Right renal pelvis (tissue), 4 donors: Measurements from ENCODE around the gene MCRIP2. TPM values are rescaled to one million over a fixed set of nuclear protein-coding genes. Genes with fewer than 3 reads are reported as not detected.
A peak's percentile ranks its signal among the peaks of the same experiment; 100 is the strongest.

Experiments used
- DNase-seq, 4 donors: peaks; one replicate each; pipeline ENCODE4 v3.0.0-alpha.2; 2013; ENCODE audit warnings: low read depth in 4 of 4, low spot score in 3 of 4, missing footprints in 1 of 4
- polyA plus RNA-seq, 4 donors: library from polyadenylated mRNA; unstranded; fragments of 120-200 nt; gene quantifications; one replicate each; pipeline ENCODE4 v1.2.1, GENCODE V29; 2013; ENCODE audit not compliant: insufficient read length in 4 of 4

MCRIP2 gene
- polyA plus RNA-seq, 4 donors = 15.4 to 28.0 (median 17.3) TPM

DNA sequence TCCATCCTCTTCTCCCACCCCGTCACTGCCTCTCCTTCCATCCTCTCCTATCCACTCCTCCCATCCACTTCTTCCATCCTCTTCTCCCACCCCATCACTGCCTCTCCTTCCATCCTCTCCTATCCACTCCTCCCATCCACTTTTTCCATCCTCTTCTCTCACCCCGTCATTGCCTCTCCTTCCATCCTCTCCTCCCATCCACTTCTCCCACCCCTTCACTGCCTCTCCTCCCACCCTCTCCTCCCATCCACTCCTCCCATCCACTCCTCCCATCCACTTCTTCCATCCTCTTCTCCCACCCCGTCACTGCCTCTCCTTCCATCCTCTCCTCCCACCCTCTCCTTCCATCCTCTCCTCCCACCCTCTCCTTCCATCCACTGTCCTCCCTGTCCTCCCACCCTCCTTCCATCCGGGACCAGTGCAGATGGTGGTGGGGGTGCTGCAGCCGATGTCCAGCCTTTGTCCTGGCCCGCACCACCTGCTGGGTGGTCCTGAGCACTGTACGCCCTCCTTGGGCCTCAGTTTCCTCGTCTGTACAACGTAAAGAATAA, 9.7 kb upstream of the MCRIP2 start:
- no peak for DNase-seq

GRCh38 chr16:632486-633335, 8.9 kb upstream of the MCRIP2 start:
- DNase-seq = no peak

DNA sequence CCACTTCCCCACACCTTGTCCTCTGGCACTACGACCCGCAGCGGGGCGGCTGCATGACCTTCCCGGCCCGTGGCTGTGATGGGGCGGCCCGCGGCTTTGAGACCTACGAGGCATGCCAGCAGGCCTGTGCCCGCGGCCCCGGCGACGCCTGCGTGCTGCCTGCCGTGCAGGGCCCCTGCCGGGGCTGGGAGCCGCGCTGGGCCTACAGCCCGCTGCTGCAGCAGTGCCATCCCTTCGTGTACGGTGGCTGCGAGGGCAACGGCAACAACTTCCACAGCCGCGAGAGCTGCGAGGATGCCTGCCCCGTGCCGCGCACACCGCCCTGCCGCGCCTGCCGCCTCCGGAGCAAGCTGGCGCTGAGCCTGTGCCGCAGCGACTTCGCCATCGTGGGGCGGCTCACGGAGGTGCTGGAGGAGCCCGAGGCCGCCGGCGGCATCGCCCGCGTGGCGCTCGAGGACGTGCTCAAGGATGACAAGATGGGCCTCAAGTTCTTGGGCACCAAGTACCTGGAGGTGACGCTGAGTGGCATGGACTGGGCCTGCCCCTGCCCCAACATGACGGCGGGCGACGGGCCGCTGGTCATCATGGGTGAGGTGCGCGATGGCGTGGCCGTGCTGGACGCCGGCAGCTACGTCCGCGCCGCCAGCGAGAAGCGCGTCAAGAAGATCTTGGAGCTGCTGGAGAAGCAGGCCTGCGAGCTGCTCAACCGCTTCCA, 8.1 kb upstream of the MCRIP2 start:
- no peak for DNase-seq

DNA sequence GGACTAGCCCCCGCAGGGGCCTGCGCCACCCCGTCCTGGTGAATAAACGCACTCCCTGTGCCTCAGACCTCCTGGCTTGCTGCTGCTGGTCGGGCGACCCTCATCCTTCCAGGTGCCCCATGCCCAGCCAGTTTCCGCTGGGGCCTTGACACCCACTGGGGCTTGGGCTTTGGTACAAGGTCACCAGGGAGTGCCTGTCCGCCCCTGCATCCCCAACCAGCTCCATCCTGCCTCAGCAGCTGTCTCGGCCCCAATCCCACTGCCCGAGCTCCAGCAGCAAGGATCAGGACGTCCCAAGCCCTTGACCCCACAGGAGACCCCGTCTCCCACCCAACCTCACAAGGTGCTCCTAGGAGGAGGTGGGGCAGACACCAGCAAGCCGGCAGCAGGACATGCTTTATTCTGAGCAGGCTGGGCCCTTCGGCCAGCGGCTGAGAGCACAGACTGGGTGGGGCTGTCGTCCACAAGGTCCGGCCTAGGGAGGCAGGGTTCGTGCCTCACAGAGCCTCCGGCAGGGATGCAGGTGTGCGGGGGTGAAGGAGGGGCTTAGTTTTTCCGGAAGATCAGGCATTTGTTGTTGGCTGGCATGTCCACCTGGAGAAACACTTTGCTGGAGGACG, 7.5 kb upstream of the MCRIP2 start:
- DNase-seq = no peak

DNA sequence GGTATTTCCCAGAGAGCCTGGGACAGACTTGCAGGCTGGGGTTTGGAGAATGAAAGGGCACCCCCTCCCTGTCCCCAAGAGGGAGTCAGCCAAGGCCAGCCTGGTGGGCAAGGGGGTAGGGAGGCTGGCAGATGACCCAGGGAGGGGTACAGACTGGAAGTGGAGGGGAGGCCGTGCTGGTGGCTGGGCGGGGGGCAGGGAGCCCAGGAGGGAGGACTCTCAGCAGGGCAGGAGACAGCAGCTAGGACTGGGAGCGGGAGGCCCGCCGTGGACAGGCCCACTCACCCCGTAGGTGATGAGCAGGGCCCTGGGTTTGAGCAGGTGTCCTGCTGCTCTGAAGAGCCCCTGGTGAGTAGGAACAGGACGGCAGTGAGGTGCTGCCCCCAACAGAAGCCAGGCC, 6.6 kb upstream of the MCRIP2 start:
- DNase-seq = no peak

DNA sequence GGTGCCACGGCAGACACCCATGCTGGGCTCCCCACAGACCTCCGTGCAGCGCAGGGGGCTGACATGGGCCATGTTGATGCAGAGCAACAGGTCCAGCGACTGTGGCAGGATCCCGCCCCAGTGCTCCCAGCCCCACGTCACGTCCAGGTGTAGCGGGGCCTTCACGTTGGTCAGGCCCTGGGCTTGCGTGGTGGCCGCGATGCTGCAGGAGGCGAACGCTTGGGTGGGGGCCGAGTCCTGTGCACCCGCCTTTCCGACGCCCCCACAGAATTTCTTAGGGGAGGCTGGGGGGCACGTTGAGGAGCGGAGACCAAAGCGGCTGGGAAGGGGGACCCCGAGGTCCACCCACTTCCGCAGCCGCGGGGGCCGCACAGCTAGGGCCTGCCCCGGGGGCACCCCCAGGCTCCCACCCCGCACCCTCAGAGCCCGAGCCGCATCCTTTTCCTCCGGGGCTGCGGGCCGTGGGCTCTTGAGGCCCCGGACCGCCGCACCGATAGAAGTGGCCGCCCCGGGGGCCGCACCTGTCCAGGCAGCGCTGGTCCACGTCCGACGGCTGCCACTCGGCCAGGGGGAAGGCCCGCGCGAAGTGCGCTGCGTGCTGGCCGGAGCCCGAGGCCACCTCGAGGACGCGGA, 5.9 kb upstream of the MCRIP2 start:
- DNase-seq = no peak

DNA sequence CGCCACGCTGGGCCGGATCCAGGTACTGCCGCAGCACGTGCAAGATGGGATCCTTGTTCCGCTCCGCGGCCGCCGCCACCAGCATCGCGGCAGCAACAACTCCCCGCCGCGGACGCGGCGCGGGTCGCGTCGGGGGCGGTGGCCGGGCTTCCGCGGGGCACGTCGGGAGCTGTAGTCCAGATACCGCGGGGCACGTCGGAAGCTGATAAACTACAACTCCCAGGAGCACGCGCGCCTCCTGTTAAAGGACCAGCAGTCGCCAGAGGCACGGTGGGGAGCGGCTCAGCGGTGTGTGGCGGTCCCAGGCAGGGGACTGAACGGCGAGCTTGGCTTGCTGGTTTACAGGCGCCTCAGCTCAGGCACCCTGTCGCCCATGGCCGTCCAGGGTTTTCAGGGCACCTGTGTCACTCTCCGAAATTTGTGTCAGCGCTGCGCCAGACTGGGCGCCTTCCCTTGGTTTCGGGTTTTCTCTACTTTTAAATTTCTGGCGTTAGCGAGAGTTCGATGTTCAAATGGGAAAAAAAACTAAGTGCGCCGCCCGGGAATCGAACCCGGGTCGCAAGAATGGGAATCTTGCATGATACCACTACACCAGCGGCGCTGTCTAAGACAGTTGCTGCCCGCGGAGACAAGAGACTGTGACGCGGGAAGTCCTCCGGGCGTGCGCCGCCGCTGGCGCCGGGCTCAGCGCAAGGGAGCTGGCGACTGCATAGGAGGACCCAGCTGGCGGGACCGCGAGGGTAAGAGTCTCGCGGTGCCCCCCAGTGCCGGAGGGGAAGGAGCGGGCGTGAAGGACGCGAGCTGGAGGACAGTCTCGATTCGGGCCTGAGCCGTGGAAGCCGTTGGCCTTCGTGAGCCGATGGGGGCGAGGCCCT, 5.2 kb upstream of the MCRIP2 start, which contains the start of gene METTL26:
Gene METTL26 (minus strand): TSS at position 100 of the 875 bp plus-strand sequence. CDS start 15 bp downstream, at position 85.
- peak; percentile 86 to 90 (median 88) for DNase-seq

- DNase-seq = peak in 3 of 4 donors; percentile 77 to 80 (median 78)
These were observed 4.3 kb upstream of the MCRIP2 start for GRCh38 chr16:637081-638018.

DNA sequence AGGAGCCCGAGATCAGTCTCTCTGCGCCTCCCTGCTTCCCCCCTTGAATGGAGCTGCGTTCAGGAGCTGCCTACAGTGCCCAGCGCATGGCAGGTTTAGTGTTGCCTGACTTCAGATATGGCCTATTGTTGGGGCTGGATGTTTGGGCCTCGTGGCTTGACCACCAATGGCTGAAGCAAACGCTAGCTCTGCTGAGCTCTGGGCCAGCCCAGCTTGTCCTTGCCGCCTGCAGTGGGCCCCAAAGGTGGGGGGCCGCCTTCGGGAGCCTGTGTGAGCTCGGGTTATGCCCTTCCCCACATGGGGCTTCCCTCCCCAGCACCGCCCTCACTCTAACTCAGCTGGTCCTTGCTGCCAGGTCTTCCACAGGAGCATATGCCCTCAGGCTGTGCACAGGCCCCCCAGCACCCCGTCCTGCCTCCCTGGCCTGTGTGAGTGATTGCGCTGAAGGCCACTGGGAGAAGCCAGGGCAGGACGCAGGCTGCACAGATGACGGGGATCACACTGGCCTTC, 3.5 kb upstream of the MCRIP2 start:
- DNase-seq = no peak

GRCh38 chr16:638836-639235, 2.8 kb upstream of the MCRIP2 start:
- DNase-seq = no peak

DNA sequence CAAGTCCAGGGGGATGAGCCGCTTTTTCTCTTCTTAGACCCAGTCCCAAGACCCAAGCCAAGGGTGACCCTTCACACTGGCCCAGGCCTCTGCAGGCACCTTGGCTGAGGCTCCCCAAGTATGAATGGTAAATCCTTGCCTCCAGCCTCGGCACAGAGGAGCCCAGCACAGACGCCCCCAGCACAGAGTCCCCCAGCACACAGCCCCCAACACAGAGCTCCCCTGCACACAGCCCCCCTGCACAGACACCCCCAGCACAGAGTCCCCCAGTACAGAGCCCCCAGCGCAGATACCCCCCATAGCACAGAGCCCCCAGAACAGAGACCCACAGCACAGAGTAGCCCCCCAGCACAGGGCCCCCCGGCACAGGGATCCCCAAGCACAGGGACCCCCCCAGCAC, 1.0 kb upstream of the MCRIP2 start:
- no peak for DNase-seq

DNA sequence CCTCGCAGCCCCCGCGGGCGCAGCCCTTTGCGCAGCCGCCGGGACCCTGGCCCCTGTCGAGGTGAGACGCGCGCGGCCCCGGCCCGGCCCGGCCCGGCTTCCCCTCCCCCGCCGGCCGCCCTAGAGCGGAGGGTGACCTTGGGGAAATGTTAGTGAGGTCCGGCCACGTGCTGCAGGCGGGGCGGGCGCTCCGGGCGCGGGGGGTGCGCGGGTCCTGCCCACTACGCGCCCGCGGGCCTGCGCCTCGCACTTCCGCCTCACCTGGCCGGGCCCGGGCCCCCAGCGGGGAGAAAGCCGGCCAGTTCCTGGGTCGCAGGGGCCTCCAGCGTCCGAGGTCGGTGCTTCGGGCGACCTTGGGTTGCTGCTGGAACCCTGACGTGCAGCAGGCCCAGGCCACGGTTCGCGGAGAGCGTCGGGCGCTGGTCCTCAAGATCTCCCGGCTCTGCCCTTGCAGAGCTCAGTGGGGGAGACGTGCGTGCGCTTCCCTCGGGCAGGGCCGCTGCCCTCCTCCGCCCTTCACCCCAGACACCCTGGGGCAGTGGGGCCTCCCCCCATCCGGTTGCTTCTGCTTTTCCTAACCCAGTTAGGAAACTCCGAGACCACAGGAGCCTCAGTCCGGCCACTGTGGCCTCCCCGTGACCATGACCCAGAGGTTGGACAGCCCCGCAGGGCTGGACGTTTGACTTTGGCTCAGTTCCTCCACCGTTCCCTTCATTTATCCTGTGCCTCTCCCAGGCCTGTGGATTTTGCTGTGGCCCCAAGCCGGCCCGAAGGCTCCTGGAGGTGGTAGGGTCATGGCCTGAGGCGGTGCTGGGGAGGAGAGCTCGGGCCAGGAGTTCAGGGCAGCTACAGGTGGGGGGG, 791 bp downstream of the MCRIP2 start:
- no peak for DNase-seq

DNA sequence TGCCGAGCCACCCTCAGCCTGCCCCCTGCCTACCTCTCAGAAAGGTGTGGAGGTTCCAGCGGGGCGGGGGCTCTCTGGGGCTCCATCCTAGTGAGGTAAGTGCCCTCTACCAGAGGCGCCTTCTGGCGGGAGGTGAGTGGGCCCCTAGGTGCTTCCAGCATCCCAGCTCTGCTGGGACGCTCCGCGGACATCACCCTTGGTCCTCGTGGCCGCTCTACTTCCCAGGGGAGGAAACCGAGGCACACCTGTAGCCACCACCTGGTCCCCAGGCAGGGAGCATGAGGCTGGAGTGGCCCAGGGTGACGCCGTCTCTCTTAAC, 1.4 kb downstream of the MCRIP2 start:
- no peak for DNase-seq

GRCh38 chr16:644556-644955, 2.9 kb downstream of the MCRIP2 start:
- DNase-seq = no peak

GRCh38 chr16:645852-646678, 4.4 kb downstream of the MCRIP2 start:
- DNase-seq = no peak

GRCh38 chr16:646679-647172, 5.1 kb downstream of the MCRIP2 start:
- no peak for DNase-seq
